Activated effector memory CD4-positive, alpha-beta T cell treated with Interleukin-2 at 50 U/mL for 16 hours (primary cell): ENCODE measurements around the gene PCDHGA1.
"Not testable (repeated sequence)": the region's sequence is repeated elsewhere in the genome, so short reads cannot be mapped to it uniquely, and the experiment has no call there.

Source experiments
- DNase-seq: peaks from one replicate; pipeline ENCODE4 v3.0.0-alpha.2; 2020

PCDHGA1 gene

DNA sequence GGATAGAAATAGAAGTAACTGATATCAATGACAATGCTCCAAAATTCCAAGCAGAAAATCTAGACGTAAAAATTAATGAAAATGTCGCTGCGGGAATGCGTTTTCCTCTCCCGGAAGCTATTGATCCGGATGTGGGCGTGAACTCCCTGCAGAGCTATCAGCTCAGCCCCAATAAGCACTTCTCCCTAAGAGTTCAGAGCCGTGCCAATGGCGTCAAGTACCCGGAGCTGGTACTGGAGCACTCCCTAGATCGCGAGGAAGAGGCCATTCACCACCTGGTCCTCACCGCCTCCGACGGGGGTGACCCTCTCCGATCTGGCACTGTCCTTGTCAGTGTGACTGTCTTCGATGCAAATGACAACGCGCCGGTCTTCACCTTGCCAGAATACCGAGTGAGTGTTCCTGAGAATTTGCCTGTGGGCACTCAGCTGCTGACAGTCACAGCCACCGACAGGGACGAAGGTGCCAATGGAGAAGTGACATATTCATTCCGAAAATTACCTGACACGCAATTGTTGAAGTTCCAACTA is 83.3 kb downstream of the PCDHGA1 start:
- no peak for DNase-seq

DNA sequence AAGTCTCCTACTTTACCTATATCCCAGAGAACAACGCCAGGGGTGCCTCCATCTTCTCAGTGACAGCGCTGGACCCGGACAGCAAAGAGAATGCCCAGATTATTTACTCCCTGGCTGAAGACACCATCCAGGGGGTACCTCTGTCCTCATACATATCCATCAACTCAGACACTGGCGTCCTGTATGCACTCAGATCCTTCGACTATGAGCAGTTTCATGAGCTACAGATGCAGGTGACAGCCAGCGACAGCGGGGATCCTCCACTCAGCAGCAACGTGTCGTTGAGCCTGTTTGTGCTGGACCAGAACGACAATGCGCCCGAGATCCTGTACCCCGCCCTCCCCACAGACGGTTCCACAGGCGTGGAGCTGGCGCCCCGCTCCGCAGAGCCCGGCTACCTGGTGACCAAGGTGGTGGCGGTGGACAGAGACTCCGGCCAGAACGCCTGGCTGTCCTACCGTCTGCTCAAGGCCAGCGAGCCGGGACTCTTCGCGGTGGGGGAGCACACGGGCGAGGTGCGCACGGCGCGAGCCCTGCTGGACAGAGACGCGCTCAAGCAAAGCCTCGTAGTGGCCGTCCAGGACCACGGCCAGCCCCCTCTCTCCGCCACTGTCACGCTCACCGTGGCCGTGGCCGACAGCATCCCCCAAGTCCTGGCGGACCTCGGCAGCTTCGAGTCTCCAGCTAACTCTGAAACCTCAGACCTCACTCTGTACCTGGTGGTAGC is 84.4 kb downstream of the PCDHGA1 start:
- not testable (repeated sequence) for DNase-seq

DNA sequence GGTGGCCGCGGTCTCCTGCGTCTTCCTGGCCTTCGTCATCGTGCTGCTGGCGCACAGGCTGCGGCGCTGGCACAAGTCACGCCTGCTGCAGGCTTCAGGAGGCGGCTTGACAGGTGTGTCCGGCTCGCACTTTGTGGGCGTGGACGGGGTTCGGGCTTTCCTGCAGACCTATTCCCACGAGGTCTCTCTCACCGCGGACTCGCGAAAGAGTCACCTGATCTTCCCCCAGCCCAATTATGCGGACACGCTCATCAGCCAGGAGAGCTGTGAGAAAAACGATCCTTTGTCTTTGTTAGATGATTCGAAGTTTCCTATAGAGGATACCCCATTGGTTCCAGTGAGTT is 84.9 kb downstream of the PCDHGA1 start:
- DNase-seq: not testable (repeated sequence)

DNA sequence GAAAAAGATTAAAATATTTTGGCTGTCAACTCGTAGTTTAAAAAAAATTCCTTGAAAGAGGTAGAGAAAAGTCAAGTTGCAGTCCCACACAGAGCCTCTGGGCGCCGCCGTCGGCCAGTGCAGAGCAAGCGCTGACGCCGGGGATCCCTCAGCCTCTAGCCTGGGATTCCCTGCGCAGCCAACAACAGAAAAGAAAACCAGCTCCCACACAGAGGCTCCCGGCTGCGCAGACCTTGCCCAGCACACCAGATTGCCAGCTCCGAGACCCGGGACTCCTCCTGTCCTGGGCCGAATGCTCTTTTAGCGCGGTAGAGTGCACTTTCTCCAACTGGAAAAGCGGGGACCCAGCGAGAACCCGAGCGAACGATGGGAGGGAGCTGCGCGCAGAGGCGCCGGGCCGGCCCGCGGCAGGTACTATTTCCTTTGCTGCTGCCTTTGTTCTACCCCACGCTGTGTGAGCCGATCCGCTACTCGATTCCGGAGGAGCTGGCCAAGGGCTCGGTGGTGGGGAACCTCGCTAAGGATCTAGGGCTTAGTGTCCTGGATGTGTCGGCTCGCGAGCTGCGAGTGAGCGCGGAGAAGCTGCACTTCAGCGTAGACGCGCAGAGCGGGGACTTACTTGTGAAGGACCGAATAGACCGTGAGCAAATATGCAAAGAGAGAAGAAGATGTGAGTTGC is 87.3 kb downstream of the PCDHGA1 start, which contains the start of gene PCDHGB7:
Gene PCDHGB7, plus strand, starts transcription at position 184 of the 679 bp plus-strand sequence. Its CDS starts 183 bp downstream, at position 367.
- not testable (repeated sequence) for DNase-seq

DNA sequence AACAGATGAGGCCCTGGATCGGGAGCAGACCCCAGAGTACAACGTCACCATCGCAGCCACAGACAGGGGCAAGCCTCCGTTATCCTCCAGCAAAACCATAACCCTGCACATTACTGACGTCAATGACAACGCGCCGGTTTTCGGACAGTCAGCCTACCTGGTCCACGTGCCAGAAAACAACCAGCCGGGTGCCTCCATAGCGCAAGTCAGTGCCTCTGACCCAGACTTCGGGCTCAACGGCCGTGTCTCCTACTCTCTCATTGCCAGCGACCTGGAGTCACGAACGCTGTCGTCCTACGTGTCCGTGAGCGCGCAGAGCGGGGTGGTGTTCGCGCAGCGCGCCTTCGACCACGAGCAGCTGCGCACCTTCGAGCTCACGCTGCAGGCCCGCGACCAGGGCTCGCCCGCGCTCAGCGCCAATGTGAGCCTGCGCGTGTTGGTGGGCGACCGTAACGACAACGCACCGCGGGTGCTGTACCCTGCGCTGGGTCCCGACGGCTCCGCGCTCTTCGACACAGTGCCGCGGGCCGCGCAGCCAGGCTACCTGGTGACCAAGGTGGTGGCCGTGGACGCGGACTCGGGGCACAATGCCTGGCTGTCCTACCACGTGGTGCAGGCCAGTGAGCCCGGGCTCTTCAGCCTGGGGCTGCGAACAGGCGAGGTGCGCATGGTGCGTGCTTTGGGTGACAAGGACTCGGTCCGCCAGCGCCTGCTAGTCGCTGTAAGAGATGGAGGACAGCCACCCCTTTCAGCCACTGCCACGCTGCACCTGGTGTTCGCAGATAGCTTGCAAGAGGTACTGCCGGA is 89.0 kb downstream of the PCDHGA1 start:
- DNase-seq: no peak

DNA sequence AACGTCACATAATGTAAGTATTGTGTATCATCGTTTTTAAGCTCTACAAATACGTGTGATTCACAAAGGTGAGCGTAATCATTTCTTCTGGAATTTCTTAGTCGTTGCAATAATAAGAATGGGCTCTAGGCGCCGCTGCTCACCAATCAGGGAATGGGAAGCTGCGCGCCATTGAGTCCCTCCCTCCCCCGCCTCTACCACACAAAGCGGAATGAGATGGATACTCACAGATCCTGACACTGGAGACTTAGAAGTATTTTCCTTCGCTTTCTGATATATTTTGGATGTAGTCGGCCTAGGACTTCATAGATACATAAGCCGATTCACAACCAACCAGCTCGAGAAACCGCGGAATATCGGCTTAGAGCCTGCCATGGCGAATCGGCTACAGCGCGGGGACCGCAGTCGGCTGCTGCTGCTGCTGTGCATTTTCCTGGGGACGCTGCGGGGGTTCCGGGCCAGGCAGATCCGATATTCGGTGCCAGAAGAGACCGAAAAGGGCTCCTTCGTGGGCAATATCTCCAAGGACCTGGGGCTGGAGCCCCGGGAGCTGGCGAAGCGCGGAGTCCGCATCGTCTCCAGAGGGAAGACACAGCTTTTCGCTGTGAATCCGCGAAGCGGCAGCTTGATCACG is 90.7 kb downstream of the PCDHGA1 start, which contains the start of gene PCDHGA11:
Gene PCDHGA11, plus strand, starts transcription at position 197 of the 634 bp plus-strand sequence. Its CDS starts 177 bp downstream, at position 374.
- DNase-seq: no peak

DNA sequence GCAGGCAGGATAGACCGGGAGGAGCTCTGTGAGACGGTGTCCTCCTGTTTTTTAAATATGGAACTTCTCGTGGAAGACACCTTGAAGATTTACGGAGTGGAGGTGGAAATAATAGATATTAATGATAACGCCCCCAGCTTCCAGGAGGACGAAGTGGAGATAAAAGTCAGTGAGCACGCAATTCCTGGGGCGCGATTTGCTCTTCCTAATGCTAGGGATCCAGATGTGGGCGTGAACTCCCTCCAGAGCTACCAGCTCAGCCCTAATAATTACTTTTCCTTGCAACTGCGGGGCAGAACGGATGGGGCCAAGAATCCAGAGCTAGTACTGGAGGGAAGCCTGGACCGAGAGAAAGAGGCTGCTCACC is 91.2 kb downstream of the PCDHGA1 start:
- no peak for DNase-seq

DNA sequence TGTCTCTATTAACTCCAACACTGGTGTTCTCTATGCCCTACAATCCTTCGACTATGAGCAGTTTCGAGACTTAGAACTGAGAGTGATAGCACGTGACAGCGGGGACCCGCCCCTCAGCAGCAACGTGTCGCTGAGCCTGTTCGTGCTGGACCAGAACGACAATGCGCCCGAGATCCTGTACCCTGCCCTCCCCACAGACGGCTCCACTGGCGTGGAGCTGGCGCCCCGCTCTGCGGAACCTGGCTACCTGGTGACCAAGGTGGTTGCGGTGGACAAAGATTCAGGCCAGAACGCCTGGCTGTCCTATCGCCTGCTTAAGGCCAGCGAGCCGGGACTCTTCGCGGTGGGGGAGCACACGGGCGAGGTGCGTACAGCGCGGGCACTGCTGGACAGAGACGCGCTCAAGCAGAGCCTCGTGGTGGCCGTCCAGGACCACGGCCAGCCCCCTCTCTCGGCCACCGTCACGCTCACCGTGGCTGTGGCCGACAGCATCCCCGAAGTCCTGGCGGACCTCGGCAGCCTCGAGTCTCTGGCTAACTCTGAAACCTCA is 92.5 kb downstream of the PCDHGA1 start:
- DNase-seq: no peak

DNA sequence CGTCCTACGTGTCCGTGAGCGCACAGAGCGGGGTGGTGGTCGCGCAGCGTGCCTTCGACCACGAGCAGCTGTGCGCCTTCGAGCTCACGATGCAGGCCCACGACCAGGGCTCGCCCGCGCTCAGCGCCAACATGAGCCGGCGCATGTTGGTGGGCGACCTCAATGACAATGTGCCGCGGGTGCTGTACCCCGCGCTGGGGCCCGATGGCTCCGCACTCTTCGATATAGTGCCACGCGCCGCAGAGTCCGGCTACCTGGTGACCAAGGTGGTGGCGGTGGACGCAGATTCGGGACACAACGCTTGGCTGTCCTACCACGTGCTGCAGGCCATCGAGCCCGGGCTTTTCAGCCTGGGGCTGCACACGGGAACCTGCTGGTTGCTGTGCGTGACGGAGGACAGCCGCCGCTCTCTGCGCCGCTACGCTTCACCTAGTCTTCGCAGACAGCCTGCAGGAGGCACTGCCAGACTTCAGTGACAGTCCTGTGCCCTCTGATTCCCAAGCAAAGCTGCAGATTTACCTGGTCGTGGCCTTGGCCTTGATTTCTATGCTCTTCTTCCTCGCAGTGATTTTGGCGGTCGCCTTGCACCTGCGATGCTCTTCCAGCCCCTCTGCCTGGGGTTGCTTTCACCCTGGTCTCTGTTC is 97.6 kb downstream of the PCDHGA1 start:
- DNase-seq: no peak

DNA sequence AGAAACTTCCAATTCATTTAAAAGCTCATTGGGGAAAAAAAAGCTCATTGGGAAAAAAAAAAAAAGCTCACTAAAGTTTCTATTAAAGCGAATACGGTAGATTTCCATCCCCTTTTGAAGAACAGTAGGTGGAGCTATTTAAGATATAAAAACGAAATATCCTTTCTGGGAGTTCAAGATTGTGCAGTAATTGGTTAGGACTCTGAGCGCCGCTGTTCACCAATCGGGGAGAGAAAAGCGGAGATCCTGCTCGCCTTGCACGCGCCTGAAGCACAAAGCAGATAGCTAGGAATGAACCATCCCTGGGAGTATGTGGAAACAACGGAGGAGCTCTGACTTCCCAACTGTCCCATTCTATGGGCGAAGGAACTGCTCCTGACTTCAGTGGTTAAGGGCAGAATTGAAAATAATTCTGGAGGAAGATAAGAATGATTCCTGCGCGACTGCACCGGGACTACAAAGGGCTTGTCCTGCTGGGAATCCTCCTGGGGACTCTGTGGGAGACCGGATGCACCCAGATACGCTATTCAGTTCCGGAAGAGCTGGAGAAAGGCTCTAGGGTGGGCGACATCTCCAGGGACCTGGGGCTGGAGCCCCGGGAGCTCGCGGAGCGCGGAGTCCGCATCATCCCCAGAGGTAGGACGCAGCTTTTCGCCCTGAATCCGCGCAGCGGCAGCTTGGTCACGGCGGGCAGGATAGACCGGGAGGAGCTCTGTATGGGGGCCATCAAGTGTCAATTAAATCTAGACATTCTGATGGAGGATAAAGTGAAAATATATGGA is 100.2 kb downstream of the PCDHGA1 start, which contains the start of gene PCDHGA12:
Gene PCDHGA12, plus strand, starts transcription at position 176 of the 782 bp plus-strand sequence. Its CDS starts 253 bp downstream, at position 429.
- DNase-seq: no peak

DNA sequence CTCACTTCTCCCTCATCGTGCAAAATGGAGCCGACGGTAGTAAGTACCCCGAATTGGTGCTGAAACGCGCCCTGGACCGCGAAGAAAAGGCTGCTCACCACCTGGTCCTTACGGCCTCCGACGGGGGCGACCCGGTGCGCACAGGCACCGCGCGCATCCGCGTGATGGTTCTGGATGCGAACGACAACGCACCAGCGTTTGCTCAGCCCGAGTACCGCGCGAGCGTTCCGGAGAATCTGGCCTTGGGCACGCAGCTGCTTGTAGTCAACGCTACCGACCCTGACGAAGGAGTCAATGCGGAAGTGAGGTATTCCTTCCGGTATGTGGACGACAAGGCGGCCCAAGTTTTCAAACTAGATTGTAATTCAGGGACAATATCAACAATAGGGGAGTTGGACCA is 101.0 kb downstream of the PCDHGA1 start:
- DNase-seq: no peak

DNA sequence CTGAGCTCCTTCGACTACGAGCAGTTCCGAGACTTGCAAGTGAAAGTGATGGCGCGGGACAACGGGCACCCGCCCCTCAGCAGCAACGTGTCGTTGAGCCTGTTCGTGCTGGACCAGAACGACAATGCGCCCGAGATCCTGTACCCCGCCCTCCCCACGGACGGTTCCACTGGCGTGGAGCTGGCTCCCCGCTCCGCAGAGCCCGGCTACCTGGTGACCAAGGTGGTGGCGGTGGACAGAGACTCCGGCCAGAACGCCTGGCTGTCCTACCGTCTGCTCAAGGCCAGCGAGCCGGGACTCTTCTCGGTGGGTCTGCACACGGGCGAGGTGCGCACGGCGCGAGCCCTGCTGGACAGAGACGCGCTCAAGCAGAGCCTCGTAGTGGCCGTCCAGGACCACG is 102.0 kb downstream of the PCDHGA1 start:
- not testable (repeated sequence) for DNase-seq

DNA sequence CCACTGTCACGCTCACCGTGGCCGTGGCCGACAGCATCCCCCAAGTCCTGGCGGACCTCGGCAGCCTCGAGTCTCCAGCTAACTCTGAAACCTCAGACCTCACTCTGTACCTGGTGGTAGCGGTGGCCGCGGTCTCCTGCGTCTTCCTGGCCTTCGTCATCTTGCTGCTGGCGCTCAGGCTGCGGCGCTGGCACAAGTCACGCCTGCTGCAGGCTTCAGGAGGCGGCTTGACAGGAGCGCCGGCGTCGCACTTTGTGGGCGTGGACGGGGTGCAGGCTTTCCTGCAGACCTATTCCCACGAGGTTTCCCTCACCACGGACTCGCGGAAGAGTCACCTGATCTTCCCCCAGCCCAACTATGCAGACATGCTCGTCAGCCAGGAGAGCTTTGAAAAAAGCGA is 102.4 kb downstream of the PCDHGA1 start:
- DNase-seq: not testable (repeated sequence)

DNA sequence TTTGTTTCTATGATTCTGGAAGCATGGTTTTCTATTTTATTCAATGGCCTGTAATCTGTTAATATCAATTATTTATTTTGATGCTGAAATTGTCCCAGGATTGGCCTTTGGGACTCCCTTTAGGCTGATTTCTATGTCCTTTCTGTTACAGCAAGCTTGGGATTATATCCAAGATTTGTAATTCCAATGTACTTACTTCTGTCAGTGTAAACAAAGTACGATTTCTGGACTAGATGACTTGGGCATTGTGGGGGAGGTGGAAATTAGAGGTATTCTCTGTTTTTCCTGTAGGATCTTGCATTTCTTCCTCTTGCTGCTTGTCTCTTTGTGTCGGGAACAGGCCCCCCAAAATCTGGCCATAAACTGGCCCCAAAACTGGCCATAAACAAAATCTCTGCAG is 103.7 kb downstream of the PCDHGA1 start:
- no peak for DNase-seq

DNA sequence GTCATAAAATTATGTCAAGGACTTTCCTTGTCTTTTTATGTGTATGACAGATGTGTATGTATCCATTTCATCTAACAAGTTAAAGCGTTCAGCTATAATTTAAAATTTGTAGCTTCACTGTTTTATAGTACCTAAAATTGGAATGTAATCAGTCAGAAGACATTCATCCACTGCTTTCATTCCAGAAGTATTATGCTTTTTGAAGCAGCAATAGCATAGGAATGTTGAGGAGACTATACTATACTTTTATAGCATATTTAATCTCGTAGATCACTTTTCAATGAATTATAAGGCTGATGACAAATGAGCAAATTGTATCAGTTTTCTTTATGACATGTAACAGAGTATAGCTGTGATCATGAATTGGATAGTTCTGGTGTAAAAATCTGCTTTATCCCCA is 106.9 kb downstream of the PCDHGA1 start:
- no peak for DNase-seq

DNA sequence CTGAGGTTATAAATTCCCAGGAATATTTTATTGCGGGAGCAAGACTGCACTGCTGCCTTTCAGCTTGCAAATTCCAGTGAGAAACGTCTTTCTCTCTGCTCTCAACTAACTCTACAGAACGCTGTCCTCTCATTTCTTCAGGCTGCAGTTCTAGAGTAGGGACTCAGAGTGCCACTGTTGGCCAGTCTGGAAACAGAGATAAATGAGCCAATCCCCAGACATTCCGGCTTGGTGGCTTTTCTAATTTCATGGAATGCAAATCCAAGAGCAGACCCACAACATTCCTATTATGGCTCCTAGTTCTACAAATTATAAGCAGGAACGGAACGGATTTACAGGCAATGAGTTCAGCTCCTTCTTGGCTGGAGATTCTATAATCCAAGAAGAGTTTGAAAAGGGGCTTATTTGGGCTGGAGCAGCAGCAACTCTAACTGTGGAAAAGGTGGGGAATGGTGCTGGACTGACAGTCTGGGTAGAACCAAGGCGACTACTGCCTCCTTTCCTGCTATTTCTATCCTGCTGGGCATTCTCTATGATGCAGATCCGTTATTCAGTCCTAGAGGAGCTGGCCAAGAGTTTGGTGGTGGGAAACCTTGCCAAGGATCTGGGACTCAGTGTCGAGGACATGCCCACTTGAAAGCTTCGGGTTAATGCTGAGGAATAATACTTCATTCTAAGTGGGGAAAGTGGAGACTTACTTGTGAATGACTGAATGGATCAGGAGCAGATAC is 109.3 kb downstream of the PCDHGA1 start:
- no peak for DNase-seq

DNA sequence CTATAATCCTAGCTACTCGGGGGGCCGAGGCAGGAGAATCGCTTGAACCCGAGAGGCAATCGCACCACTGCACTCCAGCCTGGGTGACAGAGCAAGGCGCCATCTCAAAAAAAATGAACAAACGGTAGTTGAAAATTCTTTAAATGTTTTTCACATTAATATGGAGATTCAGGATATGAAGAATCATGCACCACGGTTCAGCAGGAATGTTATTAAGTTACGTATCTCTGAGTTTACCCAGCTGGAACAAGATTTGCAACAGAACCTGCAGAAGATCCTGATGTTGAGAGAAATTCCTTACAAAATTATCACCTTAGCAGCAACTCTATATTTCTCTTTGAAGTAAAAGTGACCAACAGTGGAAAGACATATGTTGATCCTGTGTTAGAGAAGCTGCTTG is 110.0 kb downstream of the PCDHGA1 start:
- DNase-seq: no peak

DNA sequence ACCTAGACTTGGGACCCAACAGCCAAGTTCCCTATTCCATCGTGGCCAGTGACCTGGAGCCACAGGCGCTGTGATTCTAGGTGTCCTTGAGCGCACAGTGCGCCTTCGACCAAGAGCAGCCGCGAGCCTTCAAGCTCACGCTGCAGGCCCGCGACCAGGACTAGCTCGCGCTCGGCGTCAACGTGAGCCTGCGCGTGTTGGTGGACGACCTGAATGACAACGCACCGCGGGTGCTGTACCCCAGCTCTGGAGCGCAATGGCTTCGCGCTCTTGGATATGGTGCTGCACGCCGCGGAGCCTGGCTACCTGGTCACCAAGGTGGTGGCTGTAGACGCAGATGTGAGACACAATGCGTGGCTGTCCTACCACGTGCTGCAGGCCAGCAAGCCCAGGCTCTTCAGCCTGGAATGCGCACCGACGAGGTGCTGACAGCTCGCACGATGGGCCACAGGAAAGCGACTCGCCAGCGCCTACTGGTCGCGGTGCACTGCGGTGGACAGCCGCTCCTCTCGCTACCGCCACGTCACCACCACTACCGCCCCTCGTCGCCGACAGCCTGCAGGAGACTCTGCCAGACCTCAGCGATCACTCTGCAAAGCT is 111.4 kb downstream of the PCDHGA1 start:
- no peak for DNase-seq

DNA sequence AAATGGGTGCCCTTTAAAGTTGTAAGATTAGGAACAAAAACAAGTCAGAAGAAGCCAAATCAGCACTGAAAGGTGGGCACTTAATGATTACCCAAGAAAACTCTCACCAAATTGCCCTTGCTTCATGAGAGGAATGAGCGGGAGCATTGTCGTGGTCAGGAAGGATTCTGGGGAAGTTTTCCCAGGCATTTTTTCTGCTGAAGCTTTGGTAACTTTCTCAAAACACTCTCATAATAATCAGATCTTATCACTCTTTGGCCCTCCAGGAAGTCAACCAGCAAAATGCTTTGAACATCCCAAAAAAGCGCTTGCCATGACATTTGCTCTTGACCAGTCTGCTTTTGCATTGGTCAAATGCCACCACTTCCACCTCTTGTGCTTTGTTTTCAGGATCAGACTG is 135.0 kb downstream of the PCDHGA1 start:
- no peak for DNase-seq

DNA sequence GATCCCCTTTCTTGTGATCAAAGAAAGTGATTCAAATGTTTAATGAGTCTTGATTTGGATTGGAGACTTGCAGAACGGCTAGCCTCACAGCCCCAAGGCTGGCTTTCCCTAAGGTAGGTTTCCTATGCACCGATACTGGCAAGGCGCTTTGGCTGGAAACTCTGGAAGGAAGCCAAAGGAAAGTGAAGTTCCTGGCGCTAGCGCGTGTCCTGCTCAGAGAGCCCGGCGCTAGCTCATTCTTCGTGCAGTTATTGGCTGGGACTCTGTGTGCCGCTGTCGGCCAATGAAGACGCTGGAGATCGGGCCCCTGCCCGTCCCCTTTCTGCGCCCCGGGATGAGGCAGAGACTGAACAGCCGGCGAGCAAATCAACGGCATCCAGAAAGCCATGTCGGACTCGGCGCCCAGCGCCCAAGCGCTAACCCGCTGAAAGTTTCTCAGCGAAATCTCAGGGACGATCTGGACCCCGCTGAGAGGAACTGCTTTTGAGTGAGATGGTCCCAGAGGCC is 145.4 kb downstream of the PCDHGA1 start, which contains the start of gene PCDHGC3:
Gene PCDHGC3, plus strand, starts transcription at position 342 of the 507 bp plus-strand sequence. Its CDS starts 151 bp downstream, at position 493.
- DNase-seq: no peak
